Erythroblast (primary cell): ENCODE data around the gene BEAN1.

ENCODE experiments used
- DNase-seq, 2 experiments: peaks; one replicate each; lab custom pipeline; 2025; lab: John Stamatoyannopoulos, UW
- GATA1 ChIP-seq: IDR thresholded peaks from 2 replicates; pipeline ENCODE4 v1.6.1; 2011; ENCODE audit warnings: low read depth, mild to moderate bottlenecking, control low read depth, low read length, moderate library complexity
- POLR2A ChIP-seq: IDR thresholded peaks from 2 replicates; pipeline ENCODE4 v1.6.1; 2011; ENCODE audit warnings: mild to moderate bottlenecking, low read length

Gene BEAN1

GRCh38 chr16:66403531-66404145 is 23.5 kb upstream of the BEAN1 start:
- DNase-seq, result no peak
- TF ChIP-seq POLR2A (no peak), GATA1 (no peak)

GRCh38 chr16:66405057-66405783 is 21.9 kb upstream of the BEAN1 start:
- TF ChIP-seq GATA1 (no peak), POLR2A (no peak)
- DNase-seq, result no peak

GRCh38 chr16:66406534-66407221 is 20.4 kb upstream of the BEAN1 start:
- TF ChIP-seq POLR2A (no peak), GATA1 (no peak)
- DNase-seq, result peak; percentile 65 to 84

GRCh38 chr16:66408163-66409048 is 18.7 kb upstream of the BEAN1 start:
- TF ChIP-seq GATA1 (no peak), POLR2A (no peak)
- peak in 1 of 2 experiments; percentile 4 for DNase-seq

GRCh38 chr16:66409156-66409555 is 17.9 kb upstream of the BEAN1 start:
- DNase-seq, result no peak
- TF ChIP-seq POLR2A, result no peak
- TF ChIP-seq GATA1, result no peak

GRCh38 chr16:66412182-66412581 is 14.9 kb upstream of the BEAN1 start:
- no peak for DNase-seq
- TF ChIP-seq GATA1 (no peak), POLR2A (no peak)

GRCh38 chr16:66414891-66415290 is 12.2 kb upstream of the BEAN1 start:
- no peak for TF ChIP-seq POLR2A
- no peak for TF ChIP-seq GATA1
- DNase-seq, result no peak

GRCh38 chr16:66416136-66416535 is 11.0 kb upstream of the BEAN1 start:
- no peak for TF ChIP-seq GATA1
- no peak for DNase-seq

- DNase-seq, result no peak
- TF ChIP-seq GATA1, result no peak
- no peak for TF ChIP-seq POLR2A
Observed at GRCh38 chr16:66416939-66417700, 10.0 kb upstream of the BEAN1 start.

- TF ChIP-seq POLR2A, result no peak
- no peak for TF ChIP-seq GATA1
- no peak for DNase-seq
Observed at GRCh38 chr16:66418165-66418962, 8.7 kb upstream of the BEAN1 start.

GRCh38 chr16:66419527-66419926 is 7.6 kb upstream of the BEAN1 start:
- TF ChIP-seq POLR2A (no peak), GATA1 (no peak)
- DNase-seq, result no peak

GRCh38 chr16:66420396-66420795 is 6.7 kb upstream of the BEAN1 start:
- DNase-seq, result no peak
- TF ChIP-seq POLR2A (no peak), GATA1 (no peak)
